GM13977 (cell line): ENCODE data around the gene SOX9.

Source experiments
- DNase-seq: peaks from one replicate; pipeline ENCODE4 v3.0.0; 2012; ENCODE audit warnings: low spot score
- in situ Hi-C: fragments of 300-500 bp; cut with MboI; formaldehyde crosslinking; loops from one replicate; pipeline ENCODE4 v1.12.0; 2022; ENCODE audit warnings: low sequenced_read_pairs, low pct_unique_long_range_greater_than_20kb, mixed read lengths, inconsistent platforms; ENCODE audit not compliant: unreplicated experiment
- TF ChIP-seq, protein P1 (sequence below): IDR thresholded peaks from 2 replicates; pipeline ENCODE4 v1.5.1; 2012; ENCODE audit warnings: mild to moderate bottlenecking, control low read depth; ENCODE audit not compliant: insufficient read depth; ENCODE audit errors: extremely low read depth, missing control alignments

SOX9 gene

DNA sequence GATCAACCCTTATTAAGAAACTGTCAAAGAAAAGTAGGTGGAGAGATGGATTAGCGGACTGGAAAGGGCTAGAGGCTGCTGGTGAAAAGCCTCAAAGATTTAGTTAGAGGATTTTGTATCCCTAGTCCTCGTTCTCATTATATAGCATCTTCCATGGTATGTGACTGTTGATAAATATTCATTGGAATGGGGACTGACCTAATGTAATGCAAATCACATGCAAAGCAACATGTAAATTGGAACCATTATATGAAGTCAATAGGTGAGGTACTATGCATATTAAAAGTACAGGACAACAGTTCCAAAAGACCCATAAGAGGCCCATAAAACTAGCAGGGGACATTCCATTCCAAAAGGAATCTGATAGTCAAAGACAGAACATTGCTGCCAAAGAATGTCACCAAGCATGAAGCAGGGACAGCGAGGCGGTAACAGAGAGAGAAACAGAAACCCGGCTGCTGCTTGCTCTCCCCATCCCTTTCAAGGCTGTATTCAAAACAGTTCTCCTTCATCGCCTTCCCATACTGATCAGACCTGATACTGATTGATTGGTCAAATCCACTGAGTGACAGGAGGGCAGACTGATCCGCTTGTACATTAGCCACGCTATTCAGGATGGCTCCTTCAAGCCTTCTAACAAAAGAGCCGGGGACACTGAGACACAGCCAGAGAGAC lies 44.5 kb downstream of the SOX9 start:
- in situ Hi-C loops: no loop called here
- DNase-seq: no peak
- TF ChIP-seq, protein P1, sequence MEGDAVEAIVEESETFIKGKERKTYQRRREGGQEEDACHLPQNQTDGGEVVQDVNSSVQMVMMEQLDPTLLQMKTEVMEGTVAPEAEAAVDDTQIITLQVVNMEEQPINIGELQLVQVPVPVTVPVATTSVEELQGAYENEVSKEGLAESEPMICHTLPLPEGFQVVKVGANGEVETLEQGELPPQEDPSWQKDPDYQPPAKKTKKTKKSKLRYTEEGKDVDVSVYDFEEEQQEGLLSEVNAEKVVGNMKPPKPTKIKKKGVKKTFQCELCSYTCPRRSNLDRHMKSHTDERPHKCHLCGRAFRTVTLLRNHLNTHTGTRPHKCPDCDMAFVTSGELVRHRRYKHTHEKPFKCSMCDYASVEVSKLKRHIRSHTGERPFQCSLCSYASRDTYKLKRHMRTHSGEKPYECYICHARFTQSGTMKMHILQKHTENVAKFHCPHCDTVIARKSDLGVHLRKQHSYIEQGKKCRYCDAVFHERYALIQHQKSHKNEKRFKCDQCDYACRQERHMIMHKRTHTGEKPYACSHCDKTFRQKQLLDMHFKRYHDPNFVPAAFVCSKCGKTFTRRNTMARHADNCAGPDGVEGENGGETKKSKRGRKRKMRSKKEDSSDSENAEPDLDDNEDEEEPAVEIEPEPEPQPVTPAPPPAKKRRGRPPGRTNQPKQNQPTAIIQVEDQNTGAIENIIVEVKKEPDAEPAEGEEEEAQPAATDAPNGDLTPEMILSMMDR: no peak

DNA sequence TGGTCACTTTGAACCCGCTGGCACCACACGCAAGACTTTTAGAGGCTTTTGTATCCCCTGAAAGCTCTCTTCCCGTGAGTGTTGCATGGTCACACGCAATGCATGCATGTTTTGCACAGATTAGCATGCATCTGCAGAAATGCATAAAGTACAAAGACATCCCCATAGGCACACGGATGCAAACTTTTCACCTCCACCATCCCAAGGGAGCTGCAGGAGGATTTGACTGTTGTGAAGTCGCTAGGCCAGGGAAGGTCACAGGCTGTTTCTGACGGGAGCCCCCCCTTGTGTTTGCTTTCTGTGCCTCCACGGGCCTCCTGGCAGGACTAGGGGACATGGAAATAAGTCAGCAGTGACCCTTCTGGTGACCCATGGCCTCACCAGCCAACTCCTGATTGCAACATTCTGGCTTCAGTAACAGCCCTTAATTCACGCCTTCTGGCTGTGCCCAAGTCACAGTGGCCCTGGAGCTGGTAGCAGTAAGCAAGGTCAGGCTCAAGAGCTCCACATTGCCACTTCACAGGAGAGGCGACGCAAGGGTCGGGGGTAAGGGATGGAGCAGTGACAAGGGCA lies 45.1 kb downstream of the SOX9 start:
- TF ChIP-seq, protein P1: no peak
- in situ Hi-C loops: no loop called here
- no peak for DNase-seq

DNA sequence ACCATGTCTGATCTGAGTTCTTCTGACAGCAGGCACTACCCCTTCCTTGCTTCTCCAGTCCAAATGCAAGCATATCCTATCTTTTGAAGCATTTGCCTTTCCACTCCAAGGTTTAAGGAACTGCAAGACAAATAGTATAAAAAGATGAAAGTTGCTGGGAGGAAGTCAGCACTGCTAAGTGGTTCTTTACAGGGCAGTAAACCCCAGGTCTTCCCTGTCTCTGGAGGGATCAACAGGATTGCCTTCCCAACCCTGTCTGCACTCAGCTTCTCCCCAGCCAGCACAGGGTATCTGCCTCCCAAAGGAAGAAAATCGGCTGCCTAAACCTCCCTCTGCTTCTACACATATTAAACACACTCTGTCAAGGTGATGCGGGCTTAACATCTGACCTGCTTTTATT lies 46.8 kb downstream of the SOX9 start:
- DNase-seq: no peak
- TF ChIP-seq, protein P1: no peak
- in situ Hi-C loops: no loop called here

GRCh38 chr17:72169823-72170222 lies 49.0 kb downstream of the SOX9 start:
- in situ Hi-C loops: no loop called here
- TF ChIP-seq, protein P1: no peak
- DNase-seq: peak; percentile 21

GRCh38 chr17:72171703-72172667 lies 51.2 kb downstream of the SOX9 start:
- no peak for DNase-seq
- in situ Hi-C loops: no loop called here
- TF ChIP-seq, protein P1: no peak

DNA sequence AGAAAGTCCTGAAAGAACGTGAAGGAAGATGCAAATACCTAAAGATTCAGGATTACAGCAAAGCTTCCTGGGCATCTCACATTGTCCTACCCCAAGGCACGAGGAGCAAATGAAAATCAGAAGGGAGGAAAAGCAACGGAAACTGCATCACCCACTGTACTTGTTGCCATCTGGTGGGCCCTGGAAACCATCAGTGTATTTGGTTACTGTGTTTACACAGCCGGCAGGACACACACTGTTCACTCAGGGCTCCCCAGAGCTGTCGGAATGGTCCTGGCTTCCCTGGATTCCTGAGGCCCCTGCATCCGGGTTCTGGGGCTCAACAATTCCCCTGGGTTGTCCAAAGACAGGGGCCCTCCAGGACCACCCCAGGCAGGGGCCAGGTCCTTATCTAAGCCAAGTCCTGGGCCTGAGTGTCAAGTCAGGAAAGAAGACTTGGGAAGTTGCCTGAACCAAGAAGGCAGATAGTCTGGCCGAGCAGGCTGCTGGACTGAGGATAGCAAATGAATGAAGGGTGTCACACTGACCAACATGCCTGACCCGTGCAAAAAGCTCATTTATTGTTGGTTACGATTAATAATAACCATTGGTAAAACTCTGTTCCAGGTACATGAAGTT lies 52.8 kb downstream of the SOX9 start:
- in situ Hi-C loops: no loop called here
- TF ChIP-seq, protein P1: no peak
- DNase-seq: no peak
